HG03521 (cell line): ENCODE data around the gene BRD9.
"Not testable (repeated sequence)": the region's sequence is repeated elsewhere in the genome, so short reads cannot be mapped to it uniquely, and the experiment has no call there.

Experiments
- ATAC-seq: cut with Tn5 transposase; IDR thresholded peaks from one replicate; pipeline ENCODE4 v1.9.1; 2021; ENCODE audit warnings: mild to moderate bottlenecking, moderate library complexity; ENCODE audit not compliant: unreplicated experiment

The BRD9 gene

GRCh38 chr5:880816-881550 lies 11.6 kb downstream of the BRD9 start:
- ATAC-seq = no peak

GRCh38 chr5:878677-879076 lies 13.9 kb downstream of the BRD9 start:
- not testable (repeated sequence) for ATAC-seq

GRCh38 chr5:878125-878524 lies 14.5 kb downstream of the BRD9 start:
- ATAC-seq = no peak

- ATAC-seq = no peak
Measured at GRCh38 chr5:876398-877365, 15.9 kb downstream of the BRD9 start.

- no peak for ATAC-seq
Measured at GRCh38 chr5:875931-876330, 16.7 kb downstream of the BRD9 start.

GRCh38 chr5:873328-873727 lies 19.3 kb downstream of the BRD9 start:
- ATAC-seq = no peak

GRCh38 chr5:872301-872700 lies 20.3 kb downstream of the BRD9 start:
- ATAC-seq = no peak

GRCh38 chr5:871596-872298 lies 20.9 kb downstream of the BRD9 start:
- ATAC-seq = no peak

GRCh38 chr5:870956-871355 lies 21.6 kb downstream of the BRD9 start:
- ATAC-seq = no peak

- ATAC-seq = no peak
Measured at GRCh38 chr5:868428-869135, 24.0 kb downstream of the BRD9 start.

- no peak for ATAC-seq
Measured at GRCh38 chr5:867300-867870, 25.2 kb downstream of the BRD9 start.

- no peak for ATAC-seq
Measured at GRCh38 chr5:865771-866170, 26.8 kb downstream of the BRD9 start.

- no peak for ATAC-seq
Measured at GRCh38 chr5:865168-865521, 27.5 kb downstream of the BRD9 start.

GRCh38 chr5:864492-865167 lies 28.0 kb downstream of the BRD9 start:
- ATAC-seq = no peak

GRCh38 chr5:863244-863805 lies 29.3 kb downstream of the BRD9 start:
- ATAC-seq = no peak

- no peak for ATAC-seq
Measured at GRCh38 chr5:862367-863243, 30.0 kb downstream of the BRD9 start.

GRCh38 chr5:861442-862366 lies 30.9 kb downstream of the BRD9 start:
- no peak for ATAC-seq
